Measurements from ENCODE around the gene SLC10A3. TPM values are rescaled to one million over a fixed set of nuclear protein-coding genes. Genes with fewer than 3 reads are reported as not detected.

Gene SLC10A3
- total RNA-seq, 2 experiments from 2014 or later = 10.4 to 11.3 TPM

- ChIA-PET POLR2A (no interaction called here), CTCF (no interaction called here)
- no peak overlapping the region for H3K4me3 Mint-ChIP-seq
Observed at GRCh38 chrX:154470434-154470833, 20.0 kb downstream of the SLC10A3 start.

GRCh38 chrX:154469880-154470279 is 20.5 kb downstream of the SLC10A3 start:
- H3K4me3 Mint-ChIP-seq = no peak overlapping the region
- H3K36me3 Mint-ChIP-seq (ENCODE audit: low read depth) = peaks cover 5% of the 10 kb centered on the region
- no peaks in the 10 kb centered on the region for H3K9me3 Mint-ChIP-seq (ENCODE audit: low read depth)
- CTCF ChIA-PET = no interaction called here
- DNase-seq (no peak), ATAC-seq (no peak)
- POLR2A ChIA-PET = no interaction called here
- no peaks in the 10 kb centered on the region for H3K4me1 Mint-ChIP-seq
- no peak overlapping the region for H3K27ac Mint-ChIP-seq
- H3K27me3 Mint-ChIP-seq = no peaks in the 10 kb centered on the region
- intact Hi-C loops (cut with DNase I, micrococcal nuclease) = no loop called here

More at GRCh38 chrX:154470434-154470833, 20.0 kb downstream of the SLC10A3 start:
- Mint-ChIP-seq H3K4me1 (peaks cover 2% of the 10 kb centered on the region), H3K9me3 (ENCODE audit: low read depth) (no peaks in the 10 kb centered on the region), H3K36me3 (ENCODE audit: low read depth) (peaks cover 5% of the 10 kb centered on the region), H3K27ac (no peak overlapping the region), H3K27me3 (no peaks in the 10 kb centered on the region)
- no peak for ATAC-seq
- DNase-seq = no peak
- intact Hi-C loops (cut with DNase I, micrococcal nuclease) = no loop called here

- no peak overlapping the region for H3K4me3 Mint-ChIP-seq
- no peaks in the 10 kb centered on the region for H3K27me3 Mint-ChIP-seq
- CTCF ChIA-PET = interaction anchor here (0.7 kb wide), 1 partner anchor 269 kb away, joined by 3 read pairs; no protein-coding TSS in a partner anchor
- H3K9me3 Mint-ChIP-seq (ENCODE audit: low read depth) = no peaks in the 10 kb centered on the region
- H3K27ac Mint-ChIP-seq = no peak overlapping the region
- DNase-seq (no peak), ATAC-seq (no peak)
- intact Hi-C loops (cut with DNase I, micrococcal nuclease) = no loop called here
- H3K4me1 Mint-ChIP-seq = no peaks in the 10 kb centered on the region
- POLR2A ChIA-PET = no interaction called here
- H3K36me3 Mint-ChIP-seq (ENCODE audit: low read depth) = peaks cover 5% of the 10 kb centered on the region
Observed at GRCh38 chrX:154469114-154469513, 21.3 kb downstream of the SLC10A3 start.

GRCh38 chrX:154468217-154468616 is 22.2 kb downstream of the SLC10A3 start:
- Mint-ChIP-seq H3K9me3 (ENCODE audit: low read depth) (no peaks in the 10 kb centered on the region), H3K36me3 (ENCODE audit: low read depth) (peaks cover 3% of the 10 kb centered on the region), H3K4me1 (no peaks in the 10 kb centered on the region), H3K27ac (no peak overlapping the region), H3K27me3 (no peaks in the 10 kb centered on the region), H3K4me3 (no peak overlapping the region)
- ATAC-seq (no peak), DNase-seq (no peak)
- POLR2A ChIA-PET = no interaction called here
- CTCF ChIA-PET = interaction anchor here (0.7 to 1.0 kb wide), 2 partner anchors 9 to 270 kb away, joined by 3 to 4 read pairs; no protein-coding TSS in a partner anchor
- intact Hi-C loops (cut with DNase I, micrococcal nuclease) = no loop called here

GRCh38 chrX:154467556-154467955 is 22.9 kb downstream of the SLC10A3 start:
- Mint-ChIP-seq H3K36me3 (ENCODE audit: low read depth) (peaks cover 3% of the 10 kb centered on the region), H3K27me3 (no peaks in the 10 kb centered on the region), H3K27ac (no peak overlapping the region), H3K4me3 (no peak overlapping the region), H3K4me1 (no peaks in the 10 kb centered on the region), H3K9me3 (ENCODE audit: low read depth) (no peaks in the 10 kb centered on the region)
- ChIA-PET POLR2A (no interaction called here), CTCF (no interaction called here)
- no peak for DNase-seq
- ATAC-seq = no peak
- intact Hi-C loops (cut with DNase I, micrococcal nuclease) = no loop called here

- H3K9me3 Mint-ChIP-seq (ENCODE audit: low read depth) = no peaks in the 10 kb centered on the region
- no peak overlapping the region for H3K4me3 Mint-ChIP-seq
- ChIA-PET POLR2A (no interaction called here), CTCF (no interaction called here)
- H3K27ac Mint-ChIP-seq = no peak overlapping the region
- ATAC-seq (no peak), DNase-seq (no peak)
- intact Hi-C loops (cut with DNase I, micrococcal nuclease) = no loop called here
- H3K27me3 Mint-ChIP-seq = no peaks in the 10 kb centered on the region
- H3K4me1 Mint-ChIP-seq = no peaks in the 10 kb centered on the region
- H3K36me3 Mint-ChIP-seq (ENCODE audit: low read depth) = peaks cover 3% of the 10 kb centered on the region
Observed at GRCh38 chrX:154466907-154467306, 23.5 kb downstream of the SLC10A3 start.

GRCh38 chrX:154466036-154466435 is 24.4 kb downstream of the SLC10A3 start:
- Mint-ChIP-seq H3K36me3 (ENCODE audit: low read depth) (no peaks in the 10 kb centered on the region), H3K27ac (no peak overlapping the region), H3K27me3 (no peaks in the 10 kb centered on the region), H3K4me1 (no peaks in the 10 kb centered on the region), H3K9me3 (ENCODE audit: low read depth) (no peaks in the 10 kb centered on the region), H3K4me3 (no peak overlapping the region)
- POLR2A ChIA-PET = no interaction called here
- CTCF ChIA-PET = no interaction called here
- DNase-seq (no peak), ATAC-seq (no peak)
- intact Hi-C loops (cut with DNase I, micrococcal nuclease) = no loop called here

- no peaks in the 10 kb centered on the region for H3K4me1 Mint-ChIP-seq
- ATAC-seq (no peak), DNase-seq (no peak)
- no peak overlapping the region for H3K4me3 Mint-ChIP-seq
- H3K27ac Mint-ChIP-seq = no peak overlapping the region
- intact Hi-C loops (cut with DNase I, micrococcal nuclease) = no loop called here
- H3K27me3 Mint-ChIP-seq = no peaks in the 10 kb centered on the region
- CTCF ChIA-PET = no interaction called here
- no peaks in the 10 kb centered on the region for H3K9me3 Mint-ChIP-seq (ENCODE audit: low read depth)
- POLR2A ChIA-PET = no interaction called here
- no peaks in the 10 kb centered on the region for H3K36me3 Mint-ChIP-seq (ENCODE audit: low read depth)
Observed at GRCh38 chrX:154465601-154466000, 24.8 kb downstream of the SLC10A3 start.

GRCh38 chrX:154464806-154465365 is 25.5 kb downstream of the SLC10A3 start:
- H3K36me3 Mint-ChIP-seq (ENCODE audit: low read depth) = no peaks in the 10 kb centered on the region
- DNase-seq (no peak), ATAC-seq (no peak)
- H3K9me3 Mint-ChIP-seq (ENCODE audit: low read depth) = no peaks in the 10 kb centered on the region
- no peak overlapping the region for H3K4me3 Mint-ChIP-seq
- POLR2A ChIA-PET = no interaction called here
- H3K27me3 Mint-ChIP-seq = no peaks in the 10 kb centered on the region
- intact Hi-C loops (cut with DNase I, micrococcal nuclease) = no loop called here
- H3K27ac Mint-ChIP-seq = no peak overlapping the region
- H3K4me1 Mint-ChIP-seq = no peaks in the 10 kb centered on the region
- CTCF ChIA-PET = no interaction called here

GRCh38 chrX:154463611-154464220 is 26.7 kb downstream of the SLC10A3 start:
- Mint-ChIP-seq H3K27me3 (no peaks in the 10 kb centered on the region), H3K4me3 (no peak overlapping the region), H3K4me1 (no peaks in the 10 kb centered on the region), H3K36me3 (ENCODE audit: low read depth) (no peaks in the 10 kb centered on the region), H3K9me3 (ENCODE audit: low read depth) (no peaks in the 10 kb centered on the region), H3K27ac (no peak overlapping the region)
- ATAC-seq (no peak), DNase-seq (no peak)
- ChIA-PET CTCF (no interaction called here), POLR2A (no interaction called here)
- intact Hi-C loops (cut with DNase I, micrococcal nuclease) = no loop called here

- CTCF ChIA-PET = interaction anchor here (0.8 kb wide), 1 partner anchor 27 kb away, joined by 3 read pairs; no protein-coding TSS in a partner anchor
- ATAC-seq (no peak), DNase-seq (no peak)
- Mint-ChIP-seq H3K4me3 (no peak overlapping the region), H3K4me1 (peaks cover 2% of the 10 kb centered on the region), H3K27ac (no peak overlapping the region), H3K27me3 (no peaks in the 10 kb centered on the region), H3K9me3 (ENCODE audit: low read depth) (no peaks in the 10 kb centered on the region), H3K36me3 (ENCODE audit: low read depth) (no peaks in the 10 kb centered on the region)
- POLR2A ChIA-PET = no interaction called here
- intact Hi-C loops (cut with DNase I, micrococcal nuclease) = no loop called here
Observed at GRCh38 chrX:154462396-154462795, 28.0 kb downstream of the SLC10A3 start.

GRCh38 chrX:154460326-154460725 is 30.1 kb downstream of the SLC10A3 start:
- no peak for DNase-seq
- no peak for ATAC-seq
- CTCF ChIA-PET = interaction anchor here (1.0 to 1.1 kb wide), 2 partner anchors 18 to 39 kb away, joined by 3 to 4 read pairs; no protein-coding TSS in a partner anchor
- Mint-ChIP-seq H3K9me3 (ENCODE audit: low read depth) (no peaks in the 10 kb centered on the region), H3K4me3 (no peak overlapping the region), H3K27ac (no peak overlapping the region), H3K4me1 (peaks cover 5% of the 10 kb centered on the region), H3K27me3 (no peaks in the 10 kb centered on the region), H3K36me3 (ENCODE audit: low read depth) (no peaks in the 10 kb centered on the region)
- POLR2A ChIA-PET = interaction anchor here (0.5 kb wide), 1 partner anchor 396 kb away, joined by 3 read pairs; no protein-coding TSS in a partner anchor
- intact Hi-C loops (cut with DNase I, micrococcal nuclease) = no loop called here

Data from activated CD4-positive, alpha-beta T cell treated with anti-CD3 and anti-CD28 coated beads for 36 hours (primary cell).